Endothelial cell of umbilical vein (primary cell): ENCODE data around the gene LRP2. TPM values are rescaled to one million over a fixed set of nuclear protein-coding genes. Genes with fewer than 3 reads are reported as not detected.

Experiments
- BruUV-seq: library from RNA; stranded (reverse); fragments of 400-500 nt; replicated peaks from 2 replicates; lab custom pipeline; 2021; lab: Mats Ljungman, UMichigan
- CTCF ChIA-PET: fragments of 300-600, 350-600 bp; sonication (Branson Sonifier 250); formaldehyde crosslinking; loops from one replicate; lab custom pipeline; 2021; ENCODE audit warnings: antibody characterized with exemption, inconsistent platforms; lab: Charles Lee
- POLR2A ChIA-PET: fragments of 300-600, 350-600 bp; sonication (Branson Sonifier 250); formaldehyde crosslinking; loops from one replicate; lab custom pipeline; 2021; ENCODE audit warnings: antibody characterized with exemption, inconsistent platforms; lab: Charles Lee
- DNase-seq: peaks from one replicate; pipeline ENCODE4 v3.0.0-alpha.2; 2011; ENCODE audit warnings: low read depth, low spot score
- FAIRE-seq: peaks from 2 replicates; lab custom pipeline; 2011; peaks lifted over from hg19 to GRCh38; lab: Jason Lieb, UNC
- H2AFZ ChIP-seq: 2 replicates; pipeline ENCODE4 v1.6.0; 2012; ENCODE audit warnings: low read depth, low read length, control low read depth, inconsistent platforms
- H3K27ac ChIP-seq: 2 replicates; pipeline ENCODE4 v1.5.1; 2011; ENCODE audit warnings: low read depth, mild to moderate bottlenecking, control low read depth, low read length, moderate library complexity; ENCODE audit not compliant: insufficient read depth
- H3K27me3 ChIP-seq, 2 experiments: 2 replicates each; pipeline versions ENCODE4 v1.6.0 to v1.6.1; 2011; ENCODE audit warnings: low read length in 2 of 2, mixed read lengths in 1 of 2; ENCODE audit not compliant: control insufficient read depth in 2 of 2, insufficient read depth in 2 of 2
- H3K36me3 ChIP-seq, 2 experiments: 2 replicates in 1 of 2; 3 replicates in 1 of 2; pipeline ENCODE4 v1.5.1; 2011; ENCODE audit warnings: low read length in 2 of 2, mild to moderate bottlenecking in 1 of 2, moderate library complexity in 1 of 2; ENCODE audit not compliant: control insufficient read depth in 2 of 2, insufficient read depth in 2 of 2; ENCODE audit errors: extremely low read depth in 1 of 2
- H3K4me1 ChIP-seq: 3 replicates; pipeline ENCODE4 v1.5.1; 2011; ENCODE audit warnings: mild to moderate bottlenecking, low read length; ENCODE audit not compliant: control insufficient read depth, insufficient read depth; ENCODE audit errors: extremely low read depth
- H3K4me2 ChIP-seq: 2 replicates; pipeline ENCODE4 v1.6.1; 2011; ENCODE audit warnings: low read length, control low read depth, mixed read lengths; ENCODE audit not compliant: insufficient read depth
- H3K4me3 ChIP-seq, 3 experiments: fragments of 200-600 bp in 1 of 3; sonication (generic), shearing (Covaris generic) in 1 of 3; replicated peaks in 1 of 3; 2 replicates each; pipeline ENCODE4 v1.5.1; 2011 to 2016; ENCODE audit warnings: control low read depth in 3 of 3, low read length in 3 of 3, mild to moderate bottlenecking in 2 of 3, inconsistent platforms in 1 of 3, low read depth in 1 of 3, moderate library complexity in 1 of 3; ENCODE audit not compliant: insufficient read depth in 1 of 3
- H3K79me2 ChIP-seq: 2 replicates; pipeline ENCODE4 v1.6.0; 2012; ENCODE audit warnings: low read length, inconsistent platforms; ENCODE audit not compliant: control insufficient read depth, insufficient read depth
- H3K9ac ChIP-seq: replicated peaks from 2 replicates; pipeline ENCODE3; 2011; ENCODE audit warnings: low read length, control low read depth; ENCODE audit not compliant: insufficient read depth; ENCODE audit errors: extremely low read depth
- H3K9me1 ChIP-seq: replicated peaks from 3 replicates; pipeline ENCODE4 v1.6.0; 2011; ENCODE audit warnings: mild to moderate bottlenecking, low read length; ENCODE audit not compliant: control insufficient read depth, insufficient read depth; ENCODE audit errors: extremely low read depth
- H3K9me3 ChIP-seq: replicated peaks from 2 replicates; pipeline ENCODE4 v1.5.1; 2012; ENCODE audit warnings: low read length, inconsistent platforms; ENCODE audit not compliant: control insufficient read depth, insufficient read depth
- H4K20me1 ChIP-seq: replicated peaks from 2 replicates; pipeline ENCODE3; 2011; ENCODE audit warnings: mild to moderate bottlenecking, low read length; ENCODE audit not compliant: control insufficient read depth, insufficient read depth; ENCODE audit errors: extremely low read depth
- EZH2 ChIP-seq: IDR thresholded peaks from 2 replicates; pipeline ENCODE4 v1.6.1; 2012; ENCODE audit warnings: borderline replicate concordance, low read depth, mild to moderate bottlenecking, moderate library complexity, low read length, inconsistent platforms; ENCODE audit not compliant: severe bottlenecking
- JUN ChIP-seq: IDR thresholded peaks from 2 replicates; pipeline ENCODE4 v1.6.1; 2011; ENCODE audit warnings: borderline replicate concordance, low read depth; ENCODE audit not compliant: insufficient read length, insufficient read depth
- MYC ChIP-seq: IDR thresholded peaks from one replicate; pipeline ENCODE4 v1.6.1; 2011; ENCODE audit warnings: mild to moderate bottlenecking, low read depth, low read length
- dilution Hi-C: fragments of 300-500 bp; cut with MboI; formaldehyde crosslinking; loops from one replicate; pipeline ENCODE4 v1.15.0; 2019; ENCODE audit warnings: low sequenced_read_pairs; ENCODE audit not compliant: extremely low pct_ligation_motif_present
- intact Hi-C: fragments of 100-400 bp; cut with micrococcal nuclease; formaldehyde crosslinking; loops from one replicate; pipeline ENCODE4 v1.10.0; 2022
- polyA plus RNA-seq, 4 experiments: library from polyadenylated mRNA; depleted of rRNA in 3 of 4; stranded (reverse) in 3 of 4; unstranded in 1 of 4; fragments of >200 nt; gene quantifications; 2 replicates each; pipeline versions ENCODE4 v1.2.1 to v1.2.3, GENCODE V29; 2011 to 2012; ENCODE audit warnings: missing spikeins in 1 of 4
- total RNA-seq: library from RNA; stranded (reverse); gene quantifications from 2 replicates; pipeline ENCODE4 v1.2.3, GENCODE V29; 2021

LRP2 gene
- total and polyA plus RNA-seq, 2 donors (not counting 3 experiments of a cell fraction or from before 2014, with no cell fraction given), result not detected

DNA sequence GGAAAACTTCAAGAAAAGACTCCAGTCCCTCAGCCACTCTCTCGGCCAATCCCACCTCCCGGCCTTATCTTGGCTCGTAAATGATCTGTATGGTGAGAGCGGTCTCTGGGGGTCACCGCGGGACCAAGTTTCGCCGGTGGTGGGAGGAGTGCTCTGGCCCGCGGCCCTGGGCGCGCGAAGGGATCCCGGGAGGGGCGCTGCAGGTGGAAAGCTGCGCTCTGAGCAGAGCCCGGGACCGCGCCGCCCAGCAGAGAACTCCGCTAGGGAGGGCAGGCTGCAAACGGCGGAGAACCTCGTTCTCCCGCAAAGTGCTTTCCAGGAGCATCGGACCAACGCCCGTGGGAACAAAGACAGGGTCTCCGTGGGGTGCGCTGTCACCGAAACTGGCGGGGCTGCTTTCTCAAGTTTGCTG is 622 bp downstream of the LRP2 start:
- BruUV-seq, result no TSS peak
- ChIA-PET CTCF (interaction anchor here (1.5 kb wide), 1 partner anchor 17 kb away, joined by 4 read pairs; no protein-coding TSS in a partner anchor), POLR2A (no interaction called here)
- FAIRE-seq (no peak), DNase-seq (peak; percentile 18)
- dilution Hi-C loops, result no loop called here
- no peak overlapping the region for H3K9ac ChIP-seq
- no peak overlapping the region for H3K27ac ChIP-seq
- peak overlapping the region; percentile 54 for H2AFZ ChIP-seq
- peak overlapping the region; percentile 52 for H3K4me2 ChIP-seq
- intact Hi-C loops, result loop anchor here (10.0 kb wide), 1 partner anchor 433 kb away; the partner anchor contains the start of gene SSB
- H3K4me3 ChIP-seq, result peak overlapping the region in 2 of 3 experiments; percentile 1 to 9
- H3K4me1 ChIP-seq, result peaks cover 35% of the 10 kb centered on the region
- H3K9me3 ChIP-seq, result no peaks in the 10 kb centered on the region
- H4K20me1 ChIP-seq, result no peaks in the 10 kb centered on the region
- peaks cover 34 to 56% of the 10 kb centered on the region in 2 experiments for H3K27me3 ChIP-seq
- no peaks in the 10 kb centered on the region for H3K9me1 ChIP-seq
- TF ChIP-seq JUN (no peak), EZH2 (peak; percentile 2)
- H3K79me2 ChIP-seq, result no peaks in the 10 kb centered on the region
- no peaks in the 10 kb centered on the region for H3K36me3 ChIP-seq

DNA sequence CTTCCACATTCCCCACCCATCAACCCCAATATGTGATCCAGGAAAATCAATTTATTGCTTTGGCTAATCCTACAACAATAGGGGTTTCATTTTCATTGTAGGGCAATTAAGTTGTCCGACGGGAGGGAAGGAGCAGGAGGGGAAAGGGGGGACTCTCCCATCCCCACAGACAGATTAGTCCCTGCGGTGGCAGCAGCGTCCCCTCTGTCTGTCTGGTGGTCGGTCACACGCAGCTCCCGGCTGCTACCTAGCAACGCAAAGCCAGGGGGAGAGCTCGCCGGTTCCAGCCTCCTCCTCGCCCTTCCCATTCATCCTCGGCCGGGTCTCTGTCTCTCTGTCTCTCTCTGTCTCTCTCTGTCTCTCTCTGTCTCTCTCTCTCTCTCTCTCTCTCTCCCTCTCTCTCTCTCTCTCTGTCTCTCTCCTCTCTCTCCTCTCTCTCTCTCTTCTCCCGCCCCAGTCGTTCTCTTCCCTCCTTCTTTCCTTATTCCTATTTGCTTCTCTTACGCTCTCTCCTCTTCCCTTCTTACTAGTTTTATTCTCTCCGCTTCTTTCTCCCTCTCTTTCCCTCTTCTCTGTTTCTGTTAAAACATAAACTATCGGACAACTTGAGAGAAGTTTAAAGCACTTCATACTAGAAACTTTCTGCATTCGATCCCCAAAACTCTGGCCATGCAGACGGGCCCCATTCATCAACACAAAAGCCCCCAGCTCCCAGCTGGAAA is 1.2 kb downstream of the LRP2 start:
- Histone ChIP-seq H3K27ac (no peak overlapping the region), H3K9me1 (no peaks in the 10 kb centered on the region), H3K9me3 (no peaks in the 10 kb centered on the region), H3K4me3 (peak overlapping the region in 1 of 3 experiments; percentile 1), H4K20me1 (no peaks in the 10 kb centered on the region), H2AFZ (no peak overlapping the region), H3K36me3 (no peaks in the 10 kb centered on the region), H3K4me1 (peaks cover 35% of the 10 kb centered on the region), H3K79me2 (no peaks in the 10 kb centered on the region), H3K27me3 (peaks cover 36 to 60% of the 10 kb centered on the region in 2 experiments), H3K9ac (no peak overlapping the region), H3K4me2 (peak overlapping the region; percentile 52)
- no peak for DNase-seq
- dilution Hi-C loops, result no loop called here
- ChIA-PET CTCF (interaction anchor here (1.5 kb wide), 1 partner anchor 18 kb away, joined by 4 read pairs; no protein-coding TSS in a partner anchor), POLR2A (no interaction called here)
- FAIRE-seq, result no peak
- TF ChIP-seq EZH2 (peak; percentile 51), MYC (no peak)
- no TSS peak for BruUV-seq
- intact Hi-C loops, result loop anchor here (10.0 kb wide), 1 partner anchor 434 kb away; the partner anchor contains the start of gene SSB
